Upper lobe of right lung (tissue), 1 donor: ENCODE data around the gene PCNX4. TPM values are rescaled to one million over a fixed set of nuclear protein-coding genes. Genes with fewer than 3 reads are reported as not detected.

Experiments used
- ATAC-seq: fragments of 200-7000 bp; cut with Tn5 transposase; one replicate; pipeline ENCODE4 v1.9.1; 2020; ENCODE audit warnings: mild to moderate bottlenecking, moderate library complexity
- DNase-seq: peaks from one replicate; pipeline ENCODE4 v3.0.0-alpha.2; 2020
- H3K27ac ChIP-seq: fragments of 200-600 bp; one replicate; pipeline ENCODE4 v1.8.0; 2022
- H3K27me3 ChIP-seq: fragments of 200-600 bp; one replicate; pipeline ENCODE4 v1.8.0; 2022; ENCODE audit warnings: mild to moderate bottlenecking
- H3K36me3 ChIP-seq: fragments of 200-600 bp; one replicate; pipeline ENCODE4 v1.8.0; 2022
- H3K4me1 ChIP-seq: fragments of 200-600 bp; one replicate; pipeline ENCODE4 v1.8.0; 2022
- H3K4me3 ChIP-seq: fragments of 200-600 bp; one replicate; pipeline ENCODE4 v1.8.0; 2022; ENCODE audit warnings: mild to moderate bottlenecking
- H3K9me3 ChIP-seq: fragments of 200-600 bp; one replicate; pipeline ENCODE4 v1.8.0; 2022
- CTCF ChIP-seq: fragments of 200-600 bp; IDR thresholded peaks from one replicate; pipeline ENCODE4 v1.8.0; 2022; ENCODE audit warnings: antibody characterized with exemption
- intact Hi-C: fragments of 100-400 bp; cut with DNase I; formaldehyde crosslinking; loops from one replicate; pipeline ENCODE4 v1.11.0; 2022
- total RNA-seq: library from RNA; stranded (reverse); fragmentation: NEBNext Ultra II Directional; extraction: Animal tissue kit (Norgen Biotek cat#: 25700); gene quantifications from one replicate; pipeline ENCODE4 v1.2.1, GENCODE V29; 2021
- donor health status: DM: no; HTN: yes; CAD: no; lungs with severe emphysema.

The PCNX4 gene
- total RNA-seq, 1 donor from 2014 or later, result 39.9 TPM

GRCh38 chr14:60125918-60126317, 34.2 kb downstream of the PCNX4 start:
- no peak for TF ChIP-seq CTCF
- Histone ChIP-seq H3K36me3 (peaks cover 59% of the 10 kb centered on the region), H3K27me3 (no peaks in the 10 kb centered on the region), H3K4me1 (no peaks in the 10 kb centered on the region), H3K9me3 (no peaks in the 10 kb centered on the region), H3K4me3 (no peak overlapping the region), H3K27ac (no peak overlapping the region)
- intact Hi-C loops, result no loop called here
- ATAC-seq (no peak), DNase-seq (no peak)

GRCh38 chr14:60133487-60133886, 41.8 kb downstream of the PCNX4 start:
- H3K27ac ChIP-seq, result no peak overlapping the region
- DNase-seq (no peak), ATAC-seq (no peak)
- H3K4me3 ChIP-seq, result no peak overlapping the region
- no peaks in the 10 kb centered on the region for H3K36me3 ChIP-seq
- TF ChIP-seq CTCF, result no peak
- H3K4me1 ChIP-seq, result no peaks in the 10 kb centered on the region
- H3K9me3 ChIP-seq, result no peaks in the 10 kb centered on the region
- intact Hi-C loops, result no loop called here
- no peaks in the 10 kb centered on the region for H3K27me3 ChIP-seq

GRCh38 chr14:60134702-60135101, 43.0 kb downstream of the PCNX4 start:
- no peak overlapping the region for H3K4me3 ChIP-seq
- DNase-seq (no peak), ATAC-seq (no peak)
- no peak for TF ChIP-seq CTCF
- no peaks in the 10 kb centered on the region for H3K36me3 ChIP-seq
- intact Hi-C loops, result no loop called here
- no peaks in the 10 kb centered on the region for H3K9me3 ChIP-seq
- no peaks in the 10 kb centered on the region for H3K4me1 ChIP-seq
- H3K27me3 ChIP-seq, result no peaks in the 10 kb centered on the region
- H3K27ac ChIP-seq, result no peak overlapping the region

GRCh38 chr14:60151715-60152114, 60.0 kb downstream of the PCNX4 start:
- Histone ChIP-seq H3K4me3 (no peak overlapping the region), H3K27ac (peak overlapping the region; percentile 59), H3K27me3 (no peaks in the 10 kb centered on the region), H3K4me1 (peaks cover 19% of the 10 kb centered on the region), H3K9me3 (no peaks in the 10 kb centered on the region), H3K36me3 (peaks cover 31% of the 10 kb centered on the region)
- ATAC-seq (peak; percentile 98), DNase-seq (peak; percentile 79)
- intact Hi-C loops, result no loop called here
- no peak for TF ChIP-seq CTCF

GRCh38 chr14:60153991-60154390, 62.3 kb downstream of the PCNX4 start:
- Histone ChIP-seq H3K27ac (no peak overlapping the region), H3K4me3 (no peak overlapping the region), H3K9me3 (no peaks in the 10 kb centered on the region), H3K27me3 (no peaks in the 10 kb centered on the region), H3K4me1 (peaks cover 23% of the 10 kb centered on the region), H3K36me3 (peaks cover 17% of the 10 kb centered on the region)
- intact Hi-C loops, result no loop called here
- DNase-seq, result no peak
- ATAC-seq, result peak; percentile 45
- no peak for TF ChIP-seq CTCF

GRCh38 chr14:60154671-60155070, 62.9 kb downstream of the PCNX4 start:
- H3K9me3 ChIP-seq, result no peaks in the 10 kb centered on the region
- peaks cover 23% of the 10 kb centered on the region for H3K4me1 ChIP-seq
- ATAC-seq (peak; percentile 20), DNase-seq (no peak)
- peaks cover 10% of the 10 kb centered on the region for H3K36me3 ChIP-seq
- H3K4me3 ChIP-seq, result no peak overlapping the region
- no peak for TF ChIP-seq CTCF
- H3K27me3 ChIP-seq, result no peaks in the 10 kb centered on the region
- intact Hi-C loops, result no loop called here
- H3K27ac ChIP-seq, result peak overlapping the region; percentile 11
